Measurements from ENCODE around the gene CSNK2B. TPM values are rescaled to one million over a fixed set of nuclear protein-coding genes. Genes with fewer than 3 reads are reported as not detected.

CSNK2B gene
- polyA plus RNA-seq, 3 donors, result 147 to 227 (median 195) TPM

DNA sequence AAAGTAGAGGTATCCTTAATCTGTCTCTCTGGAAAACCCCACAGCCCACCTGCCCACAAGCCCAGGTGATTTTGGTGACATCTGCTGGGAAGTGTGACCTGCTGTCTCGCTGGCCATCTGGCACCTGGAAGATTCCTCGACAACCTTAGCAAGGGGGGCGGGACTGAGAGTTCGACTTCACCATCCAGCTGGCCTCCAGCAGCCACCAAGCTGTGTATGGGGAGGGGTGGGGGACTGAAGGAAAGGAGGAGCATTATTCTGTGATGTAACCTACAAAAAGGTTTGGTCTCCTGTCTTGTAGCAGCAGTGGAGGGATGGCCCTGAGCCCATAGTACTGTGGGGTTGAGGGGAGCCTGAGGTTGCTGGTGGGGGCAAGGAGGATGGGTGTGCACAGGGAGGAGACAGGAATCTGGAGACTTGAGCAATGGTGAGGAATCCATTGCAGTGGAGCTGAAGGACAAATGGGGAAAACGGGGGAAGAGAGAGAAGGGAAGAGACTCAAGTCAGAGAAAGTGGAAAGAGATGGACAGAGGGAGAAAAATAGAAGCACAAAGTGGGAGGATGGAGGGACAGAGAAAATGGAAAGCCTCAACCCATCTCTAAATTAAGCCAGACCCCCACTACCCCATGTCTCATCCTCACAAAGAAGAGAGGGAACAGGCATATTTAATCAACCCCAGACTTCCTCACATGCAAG, 44.8 kb downstream of the CSNK2B start:
- Histone ChIP-seq H3K4me1 (ENCODE audit: control insufficient read depth in 1 of 2, insufficient read depth in 2 of 2, low read length in 2 of 2) (peaks cover 21 to 27% of the 10 kb centered on the region in 2 donors), H3K27me3 (ENCODE audit: control insufficient read depth in 2 of 2, insufficient read depth in 2 of 2, low read length in 2 of 2) (no peaks in the 10 kb centered on the region), H3K4me3 (replicated peaks in 1 of 3; ENCODE audit: low read depth in 2 of 3, low read length in 3 of 3) (peak overlapping the region in 1 of 3 experiments; percentile 46), H3K27ac (ENCODE audit: low read depth in 1 of 2, low read length in 2 of 2) (peak overlapping the region in 1 of 2 donors; percentile 32), H3K4me2 (replicated peaks; ENCODE audit: extremely low read depth, low read length, poor library complexity, severe bottlenecking) (peak overlapping the region; percentile 49), H3K9me3 (replicated peaks in 1 of 2; ENCODE audit: control insufficient read depth in 1 of 2, insufficient read depth in 1 of 2, low read length in 2 of 2) (no peaks in the 10 kb centered on the region), H3K79me2 (ENCODE audit: insufficient read depth, low read length) (no peaks in the 10 kb centered on the region), H3K9ac (ENCODE audit: insufficient read depth, low read length, poor library complexity, severe bottlenecking) (no peak overlapping the region), H3K36me3 (replicated peaks in 1 of 2; ENCODE audit: control insufficient read depth in 1 of 2, insufficient read depth in 2 of 2, low read length in 2 of 2) (no peaks in the 10 kb centered on the region), H4K20me1 (ENCODE audit: insufficient read depth, low read length) (no peaks in the 10 kb centered on the region), H2AFZ (ENCODE audit: insufficient read depth, low read depth, low read length, poor library complexity, severe bottlenecking) (peak overlapping the region; percentile 56)
- peak overlapping the region in 6 of 7 donors; percentile 28 to 79 (median 58) for H3K27ac Mint-ChIP-seq
- 87% methylated on average over 4 of the region's 5 CpGs for WGBS (ENCODE audit: insufficient coverage)
- intact Hi-C loops (cut with micrococcal nuclease), result no loop called here
- H3K27me3 Mint-ChIP-seq (ENCODE audit: low read depth in 3 of 3), result peaks cover 0 to 9% (median 1%) of the 10 kb centered on the region in 3 donors
- H3K4me3 Mint-ChIP-seq, result peak overlapping the region; percentile 59 to 80
- DNase-seq, result no peak
- H3K36me3 Mint-ChIP-seq, result no peaks in the 10 kb centered on the region
- peaks cover 0 to 2% (median 0%) of the 10 kb centered on the region in 7 donors for H3K9me3 Mint-ChIP-seq
- TF ChIP-seq, protein P1, sequence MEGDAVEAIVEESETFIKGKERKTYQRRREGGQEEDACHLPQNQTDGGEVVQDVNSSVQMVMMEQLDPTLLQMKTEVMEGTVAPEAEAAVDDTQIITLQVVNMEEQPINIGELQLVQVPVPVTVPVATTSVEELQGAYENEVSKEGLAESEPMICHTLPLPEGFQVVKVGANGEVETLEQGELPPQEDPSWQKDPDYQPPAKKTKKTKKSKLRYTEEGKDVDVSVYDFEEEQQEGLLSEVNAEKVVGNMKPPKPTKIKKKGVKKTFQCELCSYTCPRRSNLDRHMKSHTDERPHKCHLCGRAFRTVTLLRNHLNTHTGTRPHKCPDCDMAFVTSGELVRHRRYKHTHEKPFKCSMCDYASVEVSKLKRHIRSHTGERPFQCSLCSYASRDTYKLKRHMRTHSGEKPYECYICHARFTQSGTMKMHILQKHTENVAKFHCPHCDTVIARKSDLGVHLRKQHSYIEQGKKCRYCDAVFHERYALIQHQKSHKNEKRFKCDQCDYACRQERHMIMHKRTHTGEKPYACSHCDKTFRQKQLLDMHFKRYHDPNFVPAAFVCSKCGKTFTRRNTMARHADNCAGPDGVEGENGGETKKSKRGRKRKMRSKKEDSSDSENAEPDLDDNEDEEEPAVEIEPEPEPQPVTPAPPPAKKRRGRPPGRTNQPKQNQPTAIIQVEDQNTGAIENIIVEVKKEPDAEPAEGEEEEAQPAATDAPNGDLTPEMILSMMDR (IDR thresholded peaks at IDR 0.05), result no peak
- H3K4me1 Mint-ChIP-seq, result peaks cover 28% of the 10 kb centered on the region

DNA sequence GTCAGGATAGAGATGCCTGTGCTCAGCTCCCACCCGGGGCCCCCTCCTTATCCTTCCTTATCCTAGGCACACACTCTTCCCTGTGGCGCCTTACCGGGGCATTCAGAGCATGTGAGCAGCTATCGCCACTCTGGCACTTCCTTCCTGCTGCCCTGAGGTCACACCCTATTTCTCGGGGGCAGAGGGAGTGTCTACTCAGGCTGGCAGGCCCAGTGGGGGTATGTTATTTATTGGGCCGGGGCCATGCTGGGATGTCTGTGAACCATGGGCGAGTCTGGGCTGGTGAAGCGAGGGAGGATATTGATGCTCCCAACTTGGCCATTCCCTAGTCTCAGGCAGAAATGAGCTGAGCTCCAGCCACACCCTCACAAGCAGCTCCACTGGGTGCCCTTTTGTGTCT, 45.4 kb downstream of the CSNK2B start:
- Mint-ChIP-seq H3K9me3 (peaks cover 0 to 2% (median 0%) of the 10 kb centered on the region in 7 donors), H3K27me3 (ENCODE audit: low read depth in 3 of 3) (peaks cover 0 to 9% (median 1%) of the 10 kb centered on the region in 3 donors), H3K36me3 (no peaks in the 10 kb centered on the region), H3K4me3 (peak overlapping the region; percentile 59 to 80), H3K4me1 (peaks cover 28% of the 10 kb centered on the region), H3K27ac (peak overlapping the region in 4 of 7 donors; percentile 52 to 79 (median 68))
- Histone ChIP-seq H3K27ac (ENCODE audit: low read depth in 1 of 2, low read length in 2 of 2) (peak overlapping the region in 1 of 2 donors; percentile 32), H3K4me2 (replicated peaks; ENCODE audit: extremely low read depth, low read length, poor library complexity, severe bottlenecking) (peak overlapping the region; percentile 49), H3K79me2 (ENCODE audit: insufficient read depth, low read length) (no peaks in the 10 kb centered on the region), H3K9me3 (replicated peaks in 1 of 2; ENCODE audit: control insufficient read depth in 1 of 2, insufficient read depth in 1 of 2, low read length in 2 of 2) (no peaks in the 10 kb centered on the region), H3K27me3 (ENCODE audit: control insufficient read depth in 2 of 2, insufficient read depth in 2 of 2, low read length in 2 of 2) (no peaks in the 10 kb centered on the region), H4K20me1 (ENCODE audit: insufficient read depth, low read length) (no peaks in the 10 kb centered on the region), H3K9ac (ENCODE audit: insufficient read depth, low read length, poor library complexity, severe bottlenecking) (peak overlapping the region; percentile 5), H3K36me3 (replicated peaks in 1 of 2; ENCODE audit: control insufficient read depth in 1 of 2, insufficient read depth in 2 of 2, low read length in 2 of 2) (no peaks in the 10 kb centered on the region), H3K4me1 (ENCODE audit: control insufficient read depth in 1 of 2, insufficient read depth in 2 of 2, low read length in 2 of 2) (peaks cover 21 to 27% of the 10 kb centered on the region in 2 donors), H3K4me3 (replicated peaks in 1 of 3; ENCODE audit: low read depth in 2 of 3, low read length in 3 of 3) (peak overlapping the region in 1 of 3 experiments; percentile 46), H2AFZ (ENCODE audit: insufficient read depth, low read depth, low read length, poor library complexity, severe bottlenecking) (peak overlapping the region; percentile 56)
- DNase-seq, result peak in 2 of 3 donors; percentile 41 to 54
- TF ChIP-seq, protein P1 (IDR thresholded peaks at IDR 0.05), result no peak
- intact Hi-C loops (cut with micrococcal nuclease), result no loop called here
- WGBS (ENCODE audit: insufficient coverage), result 83% methylated on average over 1 of the region's 8 CpGs
